H9 (cell line): ENCODE data around the gene DUSP1. TPM values are rescaled to one million over a fixed set of nuclear protein-coding genes. Genes with fewer than 3 reads are reported as not detected.

ENCODE experiments used
- DNase-seq: peaks from one replicate; pipeline ENCODE4 v3.0.0-alpha.2; 2017
- H2AFZ ChIP-seq: one replicate; pipeline ENCODE4 v1.6.1; 2013; ENCODE audit warnings: mild to moderate bottlenecking, low read length, control low read depth, moderate library complexity
- H2AK5ac ChIP-seq: 2 replicates; pipeline ENCODE4 v1.6.1; 2013; ENCODE audit warnings: low read length, control low read depth, mixed read lengths; ENCODE audit not compliant: insufficient read length
- H2BK120ac ChIP-seq: one replicate; pipeline ENCODE4 v1.6.1; 2013; ENCODE audit warnings: low read depth, mild to moderate bottlenecking, low read length, control low read depth, inconsistent platforms; ENCODE audit not compliant: poor library complexity, severe bottlenecking
- H2BK12ac ChIP-seq: 2 replicates; pipeline ENCODE4 v1.6.1; 2013; ENCODE audit warnings: low read length, control low read depth, mixed read lengths, low read depth; ENCODE audit not compliant: insufficient read length
- H2BK15ac ChIP-seq: 2 replicates; pipeline ENCODE4 v1.6.1; 2013; ENCODE audit warnings: low read depth, low read length, control low read depth
- H2BK20ac ChIP-seq: one replicate; pipeline ENCODE4 v1.6.1; 2013; ENCODE audit warnings: low read depth, mild to moderate bottlenecking, low read length, control low read depth, inconsistent platforms; ENCODE audit not compliant: poor library complexity, severe bottlenecking
- H2BK5ac ChIP-seq: 2 replicates; pipeline ENCODE4 v1.6.1; 2013; ENCODE audit warnings: low read length, control low read depth, mixed read lengths; ENCODE audit not compliant: insufficient read length
- H3K14ac ChIP-seq: 2 replicates; pipeline ENCODE4 v1.6.1; 2013; ENCODE audit warnings: low read length, control low read depth; ENCODE audit not compliant: insufficient read depth
- H3K18ac ChIP-seq: 2 replicates; pipeline ENCODE4 v1.6.1; 2013; ENCODE audit warnings: low read depth, mild to moderate bottlenecking, mixed read lengths, low read length, control low read depth; ENCODE audit not compliant: insufficient read length
- H3K23ac ChIP-seq: 2 replicates; pipeline ENCODE4 v1.6.1; 2013; ENCODE audit warnings: low read length, control low read depth, mixed read lengths, low read depth; ENCODE audit not compliant: insufficient read length
- H3K23me2 ChIP-seq: 2 replicates; pipeline ENCODE4 v1.6.1; 2013; ENCODE audit warnings: low read depth, mild to moderate bottlenecking, mixed read lengths, low read length, control low read depth; ENCODE audit not compliant: insufficient read length, poor library complexity, severe bottlenecking
- H3K27ac ChIP-seq: 2 replicates; pipeline ENCODE4 v1.5.1; 2013; ENCODE audit warnings: low read length, control low read depth, mixed read lengths, low read depth; ENCODE audit not compliant: insufficient read length
- H3K27me3 ChIP-seq: 2 replicates; pipeline ENCODE4 v1.6.1; 2013; ENCODE audit warnings: low read length, control low read depth, inconsistent platforms; ENCODE audit not compliant: insufficient read depth
- H3K4ac ChIP-seq: 2 replicates; pipeline ENCODE4 v1.6.1; 2013; ENCODE audit warnings: low read depth, mild to moderate bottlenecking, control low read depth, inconsistent platforms, low read length, moderate library complexity
- H3K4me1 ChIP-seq: 2 replicates; pipeline ENCODE4 v1.6.1; 2013; ENCODE audit warnings: low read length, control low read depth, inconsistent platforms; ENCODE audit not compliant: insufficient read depth
- H3K4me2 ChIP-seq: 2 replicates; pipeline ENCODE4 v1.6.1; 2013; ENCODE audit warnings: low read length, control low read depth, mixed read lengths; ENCODE audit not compliant: insufficient read length, insufficient read depth
- H3K56ac ChIP-seq: 2 replicates; pipeline ENCODE4 v1.6.1; 2013; ENCODE audit warnings: low read depth, mild to moderate bottlenecking, mixed read lengths, low read length, control low read depth; ENCODE audit not compliant: insufficient read length
- H3K79me1 ChIP-seq: 2 replicates; pipeline ENCODE4 v1.6.1; 2013; ENCODE audit warnings: low read depth, mild to moderate bottlenecking, moderate library complexity, low read length, control low read depth, inconsistent platforms; ENCODE audit not compliant: insufficient read depth, poor library complexity, severe bottlenecking
- H3K79me2 ChIP-seq: 2 replicates; pipeline ENCODE4 v1.6.1; 2013; ENCODE audit warnings: low read length, control low read depth, inconsistent platforms; ENCODE audit not compliant: insufficient read depth
- H3K9ac ChIP-seq: 2 replicates; pipeline ENCODE4 v1.6.1; 2013; ENCODE audit warnings: low read length, control low read depth, mixed read lengths; ENCODE audit not compliant: insufficient read length; ENCODE audit errors: extremely low read depth
- H3K9me3 ChIP-seq: one replicate; pipeline ENCODE4 v1.6.1; 2013; ENCODE audit warnings: low read depth, low read length, inconsistent platforms; ENCODE audit not compliant: control insufficient read depth
- H3T11ph ChIP-seq: one replicate; pipeline ENCODE4 v1.6.1; 2013; ENCODE audit warnings: mild to moderate bottlenecking, low read length, control low read depth, inconsistent platforms
- H4K20me1 ChIP-seq: one replicate; pipeline ENCODE4 v1.6.1; 2013; ENCODE audit not compliant: control insufficient read depth, insufficient read length, insufficient read depth
- H4K5ac ChIP-seq: 2 replicates; pipeline ENCODE4 v1.6.1; 2013; ENCODE audit warnings: low read depth, mild to moderate bottlenecking, mixed read lengths, low read length, control low read depth; ENCODE audit not compliant: insufficient read length
- H4K8ac ChIP-seq: replicated peaks from 2 replicates; pipeline ENCODE4 v1.6.1; 2013; ENCODE audit warnings: low read length, control low read depth, mixed read lengths, low read depth; ENCODE audit not compliant: insufficient read length
- H4K91ac ChIP-seq: 2 replicates; pipeline ENCODE4 v1.6.1; 2013; ENCODE audit warnings: low read depth, mild to moderate bottlenecking, moderate library complexity, mixed read lengths, low read length, control low read depth; ENCODE audit not compliant: insufficient read length
- H3K27ac Mint-ChIP-seq, 3 experiments: 2 replicates in 2 of 3; 3 replicates in 1 of 3; pipeline ENCODE4 v1.8.0; 2020 to 2021; ENCODE audit warnings: mixed read lengths in 3 of 3, mild to moderate bottlenecking in 1 of 3, moderate library complexity in 1 of 3
- H3K27me3 Mint-ChIP-seq: 2 replicates; pipeline ENCODE4 v1.8.0; 2021; ENCODE audit warnings: low read depth, mild to moderate bottlenecking, moderate library complexity, mixed read lengths
- H3K36me3 Mint-ChIP-seq, 3 experiments: 2 replicates in 2 of 3; 3 replicates in 1 of 3; pipeline ENCODE4 v1.8.0; 2020 to 2021; ENCODE audit warnings: low read depth in 3 of 3, mixed read lengths in 3 of 3; ENCODE audit not compliant: insufficient read depth in 1 of 3
- H3K4me1 Mint-ChIP-seq, 2 experiments: 2 replicates each; pipeline ENCODE4 v1.8.0; 2020; ENCODE audit warnings: mixed read lengths in 2 of 2
- H3K4me3 Mint-ChIP-seq, 2 experiments: 2 replicates in 1 of 2; 3 replicates in 1 of 2; pipeline ENCODE4 v1.8.0; 2020 to 2021; ENCODE audit warnings: mild to moderate bottlenecking in 2 of 2, mixed read lengths in 2 of 2, moderate library complexity in 1 of 2
- H3K9me3 Mint-ChIP-seq, 2 experiments: 2 replicates in 1 of 2; 3 replicates in 1 of 2; pipeline ENCODE4 v1.8.0; 2020; ENCODE audit warnings: mild to moderate bottlenecking in 2 of 2, mixed read lengths in 2 of 2, moderate library complexity in 1 of 2
- CTCF ChIP-seq: fragments of 200-600 bp; sonication (generic); conservative IDR thresholded peaks from 3 replicates; pipeline ENCODE4 v1.8.0; 2021; ENCODE audit warnings: antibody characterized with exemption, mild to moderate bottlenecking
- WGBS: extraction: QIAGEN DNeasy Blood & Tissue Kit; methylation state at CpG from one replicate; pipeline ENCODE4 v1.1.7; 2013; ENCODE audit warnings: missing lambda C conversion rate, low lambda C conversion rate, mixed read lengths; ENCODE audit not compliant: insufficient read length; ENCODE audit errors: extremely low coverage; 5-methylcytosine and 5-hydroxymethylcytosine counted together
- total RNA-seq: library from RNA; stranded (reverse); gene quantifications from 2 replicates; pipeline ENCODE4 v1.2.1, GENCODE V29; 2021

DUSP1 gene
- total RNA-seq, 1 experiment from 2014 or later, result 10.9 TPM

- H2AFZ ChIP-seq, result no peak overlapping the region
- DNase-seq, result no peak
- H3K56ac ChIP-seq, result no peak overlapping the region
- TF ChIP-seq CTCF, result no peak
- no peaks in the 10 kb centered on the region for H3K79me2 ChIP-seq
- no peak overlapping the region for H4K5ac ChIP-seq
- no peak overlapping the region for H3K23ac ChIP-seq
- H4K91ac ChIP-seq, result no peak overlapping the region
- H4K8ac ChIP-seq, result no peak overlapping the region
- H3K4ac ChIP-seq, result no peak overlapping the region
- H2AK5ac ChIP-seq, result no peak overlapping the region
- Mint-ChIP-seq H3K36me3 (no peaks in the 10 kb centered on the region), H3K4me3 (no peak overlapping the region), H3K4me1 (peaks cover 2% of the 10 kb centered on the region in 2 experiments; a peak in 2 of 4 replicates), H3K9me3 (no peaks in the 10 kb centered on the region), H3K27ac (no peak overlapping the region), H3K27me3 (peaks cover 52% of the 10 kb centered on the region)
- H2BK5ac ChIP-seq, result no peak overlapping the region
- no peaks in the 10 kb centered on the region for H3K27me3 ChIP-seq
- H3K14ac ChIP-seq, result no peak overlapping the region
- H3K4me2 ChIP-seq, result no peak overlapping the region
- H3K23me2 ChIP-seq, result no peaks in the 10 kb centered on the region
- H2BK120ac ChIP-seq, result no peak overlapping the region
- WGBS, result no CpG with 5 or more reads among the region's 14 CpGs
- no peak overlapping the region for H3K9ac ChIP-seq
- no peak overlapping the region for H3T11ph ChIP-seq
- no peaks in the 10 kb centered on the region for H3K4me1 ChIP-seq
- H2BK12ac ChIP-seq, result no peak overlapping the region
- H2BK20ac ChIP-seq, result no peak overlapping the region
- H3K9me3 ChIP-seq, result no peaks in the 10 kb centered on the region
- no peak overlapping the region for H3K18ac ChIP-seq
- no peak overlapping the region for H2BK15ac ChIP-seq
- H3K79me1 ChIP-seq, result no peaks in the 10 kb centered on the region
- H3K27ac ChIP-seq, result no peak overlapping the region
- H4K20me1 ChIP-seq, result no peaks in the 10 kb centered on the region
Measured at GRCh38 chr5:172732201-172732865, 38.7 kb downstream of the DUSP1 start.
